ENCODE measurements around the gene DCP1A.
"Not testable (repeated sequence)": the region's sequence is repeated elsewhere in the genome, so short reads cannot be mapped to it uniquely, and the experiment has no call there.

DCP1A gene

DNA sequence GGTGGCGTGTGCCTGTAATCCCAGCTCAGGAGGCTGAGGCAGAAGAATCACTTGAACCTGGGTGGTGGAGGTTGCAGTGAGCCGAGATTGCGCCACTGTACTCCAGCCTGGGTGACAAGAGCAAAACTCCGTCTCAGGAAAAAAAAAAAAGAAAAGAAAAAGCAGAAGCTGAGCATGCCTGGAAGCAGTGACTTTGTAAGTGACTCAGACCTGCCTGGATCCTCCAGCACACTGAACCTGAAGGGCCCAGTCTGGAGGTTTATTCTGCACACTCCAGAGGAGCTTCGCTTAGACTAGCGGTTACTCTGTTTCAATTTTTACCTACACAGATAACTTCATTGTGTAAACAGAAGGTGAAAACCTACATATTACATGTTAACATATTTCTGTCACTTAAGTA, 19.4 kb downstream of the DCP1A start:
- FAIRE-seq: not testable (repeated sequence)

DNA sequence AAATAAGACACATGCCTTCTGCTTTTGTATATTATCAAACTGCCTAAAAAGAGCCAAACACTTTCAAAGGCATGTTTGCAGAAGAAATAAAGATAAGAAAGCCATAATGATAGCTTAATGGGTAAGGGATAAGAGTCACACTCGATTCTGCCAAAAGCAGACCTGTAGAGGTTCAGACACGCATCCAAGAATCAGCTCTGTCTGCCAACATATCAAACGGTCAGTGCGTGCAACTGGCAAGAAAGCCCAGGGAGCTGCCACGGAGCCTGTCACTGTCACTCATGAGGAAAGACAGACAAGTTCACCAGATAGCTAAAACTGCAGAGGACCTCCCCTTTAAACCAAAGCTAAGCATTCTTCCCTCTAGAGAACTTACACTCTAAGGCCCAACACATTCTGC, 23.2 kb downstream of the DCP1A start:
- no peak for FAIRE-seq

DNA sequence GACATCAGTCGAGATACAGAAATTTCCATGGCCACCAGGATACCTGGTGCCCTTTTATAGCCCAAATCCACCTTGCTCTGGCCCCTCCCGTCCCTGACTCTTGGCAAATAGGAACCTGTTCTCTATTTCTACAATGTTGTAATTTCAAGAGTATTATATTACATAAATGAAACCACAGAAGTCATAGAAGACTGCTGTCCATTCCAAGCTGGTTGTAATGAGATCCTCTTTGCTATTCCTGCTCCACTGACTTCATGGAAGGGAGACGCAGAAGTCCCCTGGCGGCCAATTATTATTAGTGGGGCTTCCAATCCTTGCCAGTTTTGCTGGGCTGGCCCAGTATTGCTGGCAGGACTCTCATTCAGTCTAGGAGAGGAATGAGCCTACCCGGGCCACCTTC, 26.6 kb downstream of the DCP1A start:
- FAIRE-seq: no peak

DNA sequence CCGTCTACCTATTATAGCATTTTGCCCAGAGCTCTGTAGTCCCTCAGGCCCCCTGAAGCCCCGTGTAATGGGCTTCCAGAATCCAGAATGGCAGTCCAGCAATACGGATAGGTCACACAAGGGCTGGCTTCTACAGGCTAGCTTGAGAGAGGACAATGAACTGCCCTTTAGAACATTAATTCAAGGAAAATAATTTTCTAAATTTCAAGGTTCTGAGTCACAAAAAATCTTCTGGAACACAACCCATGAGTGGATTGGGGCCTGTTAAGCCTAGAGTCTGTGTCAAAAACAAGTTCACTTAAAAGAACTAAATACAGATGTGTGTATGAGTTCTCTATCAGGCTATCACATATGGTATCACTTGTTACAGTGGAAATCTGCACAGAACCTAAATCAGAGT, 28.8 kb downstream of the DCP1A start:
- FAIRE-seq: no peak

DNA sequence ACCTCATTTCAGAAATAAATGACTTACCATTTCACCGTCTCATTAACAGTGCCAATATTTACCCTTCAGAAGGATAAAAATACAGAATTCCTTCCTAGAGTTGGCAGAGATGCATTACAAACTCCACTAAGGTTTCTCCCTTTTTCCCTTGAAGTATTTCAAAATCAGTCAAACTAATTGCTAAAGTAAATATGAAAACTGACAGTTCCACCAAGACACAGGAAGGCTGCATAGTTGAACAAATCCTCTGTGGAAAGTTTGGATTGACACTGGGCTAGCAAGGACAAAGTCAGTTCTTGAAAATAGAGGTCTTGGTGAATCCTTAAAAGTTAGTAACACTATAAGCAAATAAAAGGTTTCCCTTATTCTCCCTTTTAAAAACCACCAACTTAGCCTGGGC, 34.5 kb downstream of the DCP1A start:
- no peak for FAIRE-seq

DNA sequence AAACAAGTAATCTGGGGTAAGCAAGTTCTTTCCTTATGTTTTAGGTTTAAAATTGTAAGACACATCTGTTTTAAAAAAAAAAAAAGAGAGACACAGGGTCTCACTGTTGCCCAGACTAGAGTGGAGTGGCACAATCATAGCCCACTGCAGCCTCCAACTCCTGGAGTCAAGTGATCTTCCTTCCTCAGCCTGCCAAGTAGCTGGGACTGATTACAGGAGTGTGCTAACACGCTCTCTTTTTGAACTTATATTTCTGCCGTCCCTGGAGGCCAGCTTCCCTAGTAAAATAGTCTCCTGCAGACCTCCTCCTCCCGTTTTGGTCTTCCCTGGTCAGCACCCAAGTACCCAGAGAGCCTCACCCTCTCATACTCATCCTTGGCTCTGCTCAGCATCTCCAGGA, 35.5 kb downstream of the DCP1A start:
- no peak for FAIRE-seq

DNA sequence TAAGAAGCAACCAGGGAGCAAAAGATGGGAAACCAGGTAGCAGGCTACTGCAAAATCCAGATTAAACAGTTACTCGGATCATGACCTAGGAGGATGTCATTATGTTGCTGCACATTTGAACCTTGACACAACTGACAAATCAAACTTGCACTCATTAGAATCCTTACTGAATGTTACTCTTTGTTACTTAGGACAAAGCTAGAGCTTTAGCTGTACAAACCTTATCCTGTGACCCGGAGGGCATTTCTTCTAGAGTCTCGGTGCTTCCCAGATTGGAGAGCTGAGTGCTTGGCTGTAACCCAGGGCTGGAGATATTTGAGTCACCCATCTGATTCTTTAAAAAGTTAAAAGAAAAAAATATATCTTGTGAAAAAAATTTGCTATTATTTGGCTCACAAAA, 43.4 kb downstream of the DCP1A start:
- no peak for FAIRE-seq

DNA sequence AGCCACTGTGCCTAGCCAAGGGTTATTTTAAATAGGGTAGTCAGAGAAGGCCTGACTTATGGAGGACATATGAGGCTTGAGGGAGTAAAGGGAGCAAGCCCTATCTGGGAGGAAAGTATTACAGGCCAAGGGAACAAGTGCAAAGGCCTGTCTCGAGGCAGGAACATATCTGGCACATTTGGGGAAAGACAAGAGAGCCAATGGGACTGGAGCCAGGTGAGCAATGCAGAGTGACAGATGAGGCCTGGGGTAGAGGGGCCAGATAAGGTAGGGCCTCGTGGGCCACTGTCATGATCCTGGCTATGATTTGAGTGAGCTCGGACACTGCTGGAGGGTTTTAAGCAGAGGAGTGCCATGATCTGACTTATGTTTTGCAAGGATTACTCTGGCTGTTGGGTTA, 43.8 kb downstream of the DCP1A start:
- no peak for FAIRE-seq

DNA sequence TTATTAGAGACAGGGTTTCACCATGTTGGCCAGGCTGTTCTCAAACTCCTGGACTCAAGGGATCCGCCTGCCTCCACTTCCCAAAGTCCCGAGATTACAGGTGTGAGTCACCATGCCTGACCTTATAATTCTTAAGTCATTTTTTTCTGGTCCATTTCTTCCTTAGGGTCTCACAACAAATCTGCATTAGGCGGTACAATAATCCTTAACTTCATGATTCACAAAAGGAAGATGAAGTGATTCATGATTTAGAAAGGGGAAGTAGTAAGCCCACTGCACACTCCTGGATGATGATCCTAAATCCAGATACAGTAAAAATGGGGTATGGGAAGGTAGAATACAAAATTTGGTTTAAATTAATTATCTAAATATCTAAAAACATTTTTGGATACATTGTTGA, 46.5 kb downstream of the DCP1A start:
- no peak for FAIRE-seq

DNA sequence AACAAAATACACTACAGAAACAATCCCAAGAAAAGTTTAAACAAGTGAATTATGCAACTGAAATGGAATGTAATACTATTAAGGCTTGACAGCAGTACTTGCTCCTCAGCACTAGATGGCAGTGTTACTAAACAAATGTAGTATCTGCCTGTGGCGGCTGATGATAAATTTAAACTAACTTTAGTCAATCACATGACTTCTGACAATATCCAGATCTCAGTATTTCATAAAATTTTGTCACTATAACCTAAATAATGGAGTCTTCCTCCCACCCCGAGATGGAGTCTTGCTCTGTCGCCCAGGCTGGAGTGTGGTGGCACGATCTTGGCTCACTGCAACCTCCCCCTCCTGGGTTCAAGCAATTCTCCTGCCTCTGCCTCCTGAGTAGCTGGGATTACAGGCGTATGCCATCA, 47.7 kb downstream of the DCP1A start:
- FAIRE-seq: peak; percentile 98

DNA sequence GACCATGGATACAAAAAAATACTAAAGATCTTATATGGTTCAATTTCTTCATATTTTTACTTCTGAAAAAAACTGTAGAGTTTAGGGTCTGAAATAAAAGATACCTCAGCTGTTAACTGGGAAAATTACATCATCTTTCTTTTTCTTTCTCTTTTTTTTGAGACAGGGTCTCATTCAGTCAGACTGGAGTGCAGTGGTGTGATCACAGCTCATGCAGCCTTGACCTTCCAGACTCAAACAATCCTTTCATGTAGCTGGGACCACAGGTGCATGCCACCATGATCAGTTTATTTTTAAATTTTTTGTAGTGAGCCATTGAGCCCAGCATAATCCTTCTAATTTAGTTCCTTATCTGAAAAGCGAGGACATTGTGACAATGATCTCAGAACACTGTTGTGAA, 51.9 kb downstream of the DCP1A start:
- FAIRE-seq: no peak

DNA sequence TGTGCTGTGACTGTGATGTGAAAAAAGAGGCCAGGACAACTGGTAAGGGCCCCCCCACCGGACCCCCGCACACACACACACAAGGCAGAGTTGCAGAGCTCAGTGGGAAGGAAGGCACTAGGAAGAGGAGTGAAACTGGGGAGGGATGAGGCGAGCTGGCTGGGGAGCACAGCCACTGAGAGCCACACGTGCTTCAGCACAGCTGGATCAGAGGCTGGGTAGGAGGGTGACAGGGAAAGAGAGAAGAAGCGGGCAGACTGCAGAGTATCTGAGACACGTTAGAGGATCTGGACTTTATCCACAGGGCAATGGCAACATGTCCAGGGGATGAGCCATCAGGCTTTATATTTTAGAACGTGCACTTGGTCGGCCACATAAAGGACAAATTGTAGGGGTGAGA, 53.5 kb downstream of the DCP1A start:
- no peak for FAIRE-seq

DNA sequence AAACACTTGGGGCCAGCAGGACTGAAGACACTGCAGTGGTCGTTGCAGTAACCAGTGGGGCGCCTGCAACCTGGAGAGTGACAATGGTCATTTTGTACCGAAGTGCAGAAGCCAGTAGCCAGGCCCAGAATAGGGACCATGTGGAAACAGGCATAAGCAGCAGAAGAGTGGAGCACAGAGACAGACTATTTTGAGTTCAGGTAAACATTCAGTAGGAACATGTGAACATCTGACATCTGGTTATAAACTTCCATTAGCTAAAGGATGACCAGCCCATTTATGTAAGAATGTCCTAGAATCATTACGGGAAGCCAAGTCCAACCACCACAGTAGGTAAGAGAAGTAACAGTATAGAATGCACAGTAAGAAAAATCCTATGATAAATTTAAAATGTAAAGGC, 59.1 kb downstream of the DCP1A start:
- no peak for FAIRE-seq

DNA sequence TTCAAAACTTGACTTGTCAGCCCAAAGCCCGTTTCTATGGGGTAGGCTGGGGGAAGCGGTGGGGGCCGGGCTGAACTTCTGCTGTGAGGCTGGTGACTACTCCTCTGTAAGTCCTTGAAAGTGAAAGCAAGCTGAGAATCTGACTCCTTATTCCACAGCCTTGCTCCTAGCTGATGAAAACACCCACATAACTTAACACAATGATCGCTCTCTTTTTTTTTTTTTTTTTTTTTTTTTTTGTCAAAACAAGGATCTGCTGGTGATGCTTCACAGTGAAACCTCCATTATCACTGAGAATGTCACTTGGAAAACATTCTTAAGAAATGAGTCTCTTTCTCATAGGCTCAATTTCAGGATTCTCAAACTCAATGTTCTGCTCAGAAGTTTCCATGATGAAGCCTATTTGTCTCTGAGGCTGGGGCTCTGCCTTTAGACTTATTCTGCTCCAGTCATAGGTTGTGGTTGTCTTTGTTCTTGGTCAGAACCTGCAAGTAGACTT, 60.2 kb downstream of the DCP1A start:
- FAIRE-seq: no peak

DNA sequence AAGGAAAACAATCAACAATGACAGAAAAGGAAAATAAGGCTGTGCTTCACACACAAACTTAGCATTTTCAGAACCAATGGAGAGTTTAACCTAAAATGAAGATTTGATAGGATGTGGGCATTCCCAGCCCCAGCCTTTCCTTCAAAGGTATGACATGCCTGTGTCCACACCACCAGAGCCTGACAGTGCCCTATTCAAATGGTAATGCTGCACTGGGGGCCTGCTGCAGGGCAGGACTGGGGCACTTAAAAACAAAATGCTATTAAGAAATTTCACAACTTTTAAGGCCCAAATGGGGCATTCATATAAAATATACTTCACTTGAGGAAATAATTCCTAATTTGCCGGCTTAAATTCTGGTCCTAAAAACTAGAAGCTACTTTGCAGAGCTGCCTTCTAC, 60.6 kb downstream of the DCP1A start:
- no peak for FAIRE-seq

DNA sequence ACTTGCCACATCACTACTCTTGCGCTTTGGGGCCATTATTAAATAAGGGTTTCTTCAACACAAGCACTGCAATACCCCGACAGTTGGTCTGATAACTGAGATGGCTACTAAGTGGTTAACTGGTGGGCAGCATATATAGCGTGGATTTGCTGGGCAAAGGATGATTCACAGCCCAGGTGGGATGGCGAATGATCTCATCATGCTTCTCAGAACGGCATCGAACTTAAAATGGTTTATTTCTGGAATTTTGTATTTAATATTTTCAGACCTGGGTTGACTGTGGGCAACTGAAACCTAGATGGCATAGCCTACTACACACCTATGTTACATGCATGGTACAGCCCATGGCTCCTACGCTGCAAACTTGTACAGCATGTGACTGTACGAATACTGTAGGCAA, 64.8 kb downstream of the DCP1A start:
- no peak for FAIRE-seq

DNA sequence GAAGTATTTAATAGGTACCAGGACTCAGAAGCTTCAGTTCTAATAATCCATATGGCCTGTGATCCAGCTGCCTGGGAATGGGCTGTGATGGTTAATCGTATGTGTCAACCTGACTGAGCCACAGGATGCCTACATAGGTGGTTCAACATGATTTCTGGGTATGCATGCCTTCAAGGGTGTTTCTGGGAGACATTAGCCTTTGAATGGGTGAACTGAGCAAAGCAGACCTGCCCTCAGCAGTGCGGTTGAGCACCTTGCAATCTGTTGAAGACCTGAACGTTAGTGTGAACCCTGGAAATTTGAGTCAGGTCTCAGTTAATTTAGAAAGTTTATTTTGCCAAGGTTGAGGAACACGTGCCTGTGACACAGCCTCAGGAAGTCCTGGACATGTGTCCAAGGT, 68.7 kb downstream of the DCP1A start:
- FAIRE-seq: no peak

DNA sequence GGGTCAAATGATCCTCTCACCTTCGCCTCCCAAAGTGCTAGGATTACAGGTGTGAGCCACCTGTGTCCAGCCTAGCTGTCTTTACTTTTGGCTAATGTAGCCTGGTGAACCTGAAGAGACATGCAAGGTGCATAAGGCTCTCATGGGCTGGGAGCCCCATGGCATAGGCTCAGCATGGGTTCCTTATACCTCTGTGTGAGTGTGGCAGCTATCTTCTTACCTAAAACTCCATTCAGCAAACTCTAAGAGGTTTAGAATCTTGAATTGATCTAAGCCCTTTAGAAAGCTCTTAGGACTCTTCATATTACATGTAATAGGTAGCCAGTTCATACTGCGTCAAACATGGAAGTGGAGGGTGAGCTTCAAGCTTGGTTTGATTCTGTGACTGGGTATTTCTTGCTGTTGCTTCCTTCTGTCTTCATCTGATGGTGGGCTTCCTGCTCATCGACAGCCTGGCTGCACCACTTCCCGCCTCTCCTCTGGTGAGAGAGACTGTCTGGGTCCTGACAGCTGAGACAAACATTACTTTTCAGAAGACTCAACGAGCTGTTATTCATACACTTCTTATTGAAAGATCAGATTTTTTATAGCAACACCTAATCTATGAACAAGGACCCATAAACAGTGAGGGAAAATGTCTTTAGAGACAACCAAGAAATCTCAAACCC, 72.3 kb downstream of the DCP1A start:
- FAIRE-seq: no peak

DNA sequence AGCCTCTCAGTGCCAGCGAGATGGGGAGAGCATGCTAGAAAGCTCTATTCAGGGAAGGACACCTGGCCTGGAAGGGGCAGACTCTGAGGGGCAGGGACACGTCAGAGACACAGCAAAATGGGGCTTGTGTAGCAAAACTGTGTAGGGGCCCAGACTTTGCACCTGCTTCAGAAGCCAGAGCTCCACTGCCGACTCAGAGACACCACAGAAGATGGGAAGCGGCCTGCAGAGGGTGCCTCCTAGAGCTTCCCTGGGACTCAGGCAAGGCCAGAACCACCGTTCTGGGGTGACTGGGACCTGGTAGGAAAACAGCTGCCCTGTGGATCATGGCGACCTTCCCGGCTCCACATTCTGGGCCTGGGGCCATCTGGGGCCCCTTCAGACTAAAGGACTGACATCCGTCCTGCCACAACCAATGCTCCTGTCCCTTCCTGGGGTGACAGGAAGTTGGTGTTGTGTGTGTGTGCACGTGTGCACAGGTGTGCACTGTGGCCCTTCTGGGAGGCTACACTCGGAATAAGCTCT, 74.1 kb downstream of the DCP1A start:
- no peak for FAIRE-seq

DNA sequence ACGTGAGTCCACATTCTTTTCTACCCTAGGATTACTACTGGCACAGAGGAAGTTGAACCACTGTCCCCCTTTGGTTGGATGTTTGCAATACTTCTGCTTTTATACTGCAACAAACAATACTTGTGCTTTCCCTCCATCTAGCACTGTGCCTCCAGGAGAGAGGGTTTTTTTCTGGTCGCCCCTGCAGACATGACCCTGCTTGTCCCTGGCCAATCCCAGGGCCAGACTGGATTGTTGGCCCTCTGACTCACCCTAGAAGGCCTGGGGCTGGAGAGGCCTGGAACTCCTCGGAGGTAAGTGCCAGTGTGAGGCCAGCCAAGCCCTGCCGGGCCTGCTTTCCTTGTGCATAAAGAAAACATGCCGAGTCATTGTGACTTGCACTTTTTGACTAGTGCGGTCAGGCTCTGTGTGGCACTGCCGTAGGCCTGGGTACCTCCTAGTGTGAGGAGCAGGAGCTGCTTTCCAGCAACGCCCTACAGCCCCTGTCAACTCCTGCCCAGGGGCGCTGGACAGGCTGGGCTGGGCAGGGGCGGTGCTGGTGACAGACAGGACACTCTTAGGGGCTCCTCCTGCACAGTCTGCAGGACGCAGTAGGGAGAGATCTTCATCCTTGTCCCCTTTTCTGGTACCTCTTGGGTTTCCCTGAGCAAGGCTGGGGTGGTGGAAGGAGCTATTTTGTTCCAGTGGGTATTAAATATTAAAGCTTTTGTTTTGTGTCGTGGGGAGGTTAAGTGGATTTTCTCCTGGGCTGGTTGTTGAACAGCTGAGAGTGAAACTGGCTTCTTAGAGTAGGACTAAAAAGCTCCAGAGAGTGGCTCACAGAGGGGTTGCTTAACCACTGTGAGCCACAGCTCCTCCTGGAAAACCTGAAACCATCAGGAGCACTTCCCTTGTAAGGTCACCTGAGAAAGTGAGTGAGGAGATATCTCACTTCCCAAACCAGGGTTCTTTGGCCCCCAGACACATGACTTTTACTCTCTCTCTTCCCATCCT, 77.2 kb downstream of the DCP1A start:
- FAIRE-seq: peak; percentile 95

DNA sequence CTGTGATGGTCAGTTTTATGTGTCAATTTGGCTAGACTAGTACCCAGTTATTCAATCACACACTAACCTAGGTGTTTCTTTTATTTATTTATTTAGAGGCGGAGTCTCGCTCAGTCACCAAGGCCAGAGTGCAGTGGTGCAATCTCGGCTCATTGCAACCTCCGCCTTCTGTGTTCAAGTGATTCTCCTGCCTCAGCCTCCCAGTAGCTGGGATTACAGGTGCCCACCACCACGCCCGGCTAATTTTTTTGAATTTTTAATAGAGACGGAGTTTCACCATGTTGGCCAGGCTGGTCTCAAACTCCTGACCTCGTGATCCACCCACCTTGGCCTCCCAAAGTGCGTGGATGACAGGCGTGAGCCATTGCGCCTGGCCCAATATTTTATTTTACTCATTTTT, 78.2 kb downstream of the DCP1A start:
- not testable (repeated sequence) for FAIRE-seq

DNA sequence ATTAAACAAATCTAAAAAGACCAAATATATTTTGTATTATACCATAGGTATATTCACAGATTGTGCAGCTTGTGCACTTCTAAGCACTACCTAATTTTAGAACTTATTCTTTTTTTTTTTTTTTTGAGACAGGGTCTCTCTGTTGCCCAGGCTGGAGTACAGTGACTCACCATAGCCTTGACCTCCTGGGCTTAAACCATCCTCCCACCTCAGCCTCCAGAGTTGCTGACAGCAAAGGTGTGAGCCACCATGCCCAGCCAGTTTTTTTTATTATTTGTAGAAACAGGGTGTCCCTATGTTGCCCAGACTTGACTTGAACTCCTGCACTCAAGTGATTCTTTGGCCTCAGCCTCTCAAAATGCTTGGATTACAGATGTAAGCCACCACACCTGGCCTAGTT, 79.6 kb downstream of the DCP1A start:
- no peak for FAIRE-seq

DNA sequence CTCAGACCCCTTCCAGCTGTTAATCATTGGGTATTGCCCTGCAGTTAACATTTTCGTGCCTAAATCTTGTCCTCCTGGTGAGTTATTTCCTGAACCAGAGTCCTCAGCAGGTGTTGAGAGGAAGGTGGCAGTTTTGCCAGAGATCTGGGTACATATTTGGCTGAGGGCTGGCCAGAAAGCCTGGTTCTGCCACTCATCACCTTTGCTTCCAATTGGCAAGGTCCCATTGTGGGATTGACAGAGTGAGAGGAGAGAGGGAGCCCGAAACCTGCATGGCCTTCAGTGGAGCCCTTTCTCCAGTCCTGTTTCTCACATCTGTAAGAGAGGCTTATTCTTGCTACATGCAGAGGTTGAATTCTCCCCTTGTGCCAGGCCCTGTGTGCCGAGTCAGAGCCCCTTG, 82.6 kb downstream of the DCP1A start:
- no peak for FAIRE-seq

DNA sequence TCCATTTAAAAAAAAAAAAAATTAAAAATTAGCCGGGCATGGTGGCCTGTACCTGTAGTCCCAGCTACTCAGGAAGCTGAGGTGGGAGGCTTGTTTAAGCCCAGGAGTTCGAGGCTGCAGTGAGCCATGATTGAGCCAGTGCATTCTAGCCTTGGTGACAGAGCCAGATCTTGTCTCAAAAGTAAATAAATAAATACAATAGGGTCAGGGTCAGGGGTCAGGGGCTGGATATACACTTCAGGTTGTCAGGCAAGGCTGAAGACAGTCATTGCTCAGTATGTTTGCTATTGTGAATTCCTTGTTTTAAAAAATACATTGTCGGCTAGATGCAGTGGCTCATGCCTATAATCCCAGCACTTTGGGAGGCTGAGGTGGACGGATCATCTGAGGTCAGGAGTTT, 83.4 kb downstream of the DCP1A start:
- FAIRE-seq: no peak
